ENCODE data around the gene TRIM8. TPM values are rescaled to one million over a fixed set of nuclear protein-coding genes. Genes with fewer than 3 reads are reported as not detected.

TRIM8 gene
- total RNA-seq, 2 experiments from 2014 or later: 18.8 to 20.0 TPM

GRCh38 chr10:102604439-102604841 lies 39.8 kb upstream of the TRIM8 start:
- no peak for DNase-seq
- intact Hi-C loops (cut with micrococcal nuclease): no loop called here
- Mint-ChIP-seq H3K4me3 (no peak overlapping the region), H3K27ac (no peak overlapping the region), H3K4me1 (ENCODE audit: low read depth) (peaks cover 9% of the 10 kb centered on the region), H3K27me3 (ENCODE audit: low read depth) (no peaks in the 10 kb centered on the region), H3K9me3 (no peaks in the 10 kb centered on the region), H3K36me3 (ENCODE audit: low read depth) (peaks cover 2% of the 10 kb centered on the region)
- CTCF ChIA-PET: interaction anchor here (1.2 to 2.0 kb wide), 2 partner anchors 21 to 104 kb away, joined by 3 to 7 read pairs; no protein-coding TSS in a partner anchor

GRCh38 chr10:102605712-102606111 lies 38.6 kb upstream of the TRIM8 start:
- Mint-ChIP-seq H3K4me3 (no peak overlapping the region), H3K4me1 (ENCODE audit: low read depth) (peaks cover 13% of the 10 kb centered on the region), H3K27me3 (ENCODE audit: low read depth) (no peaks in the 10 kb centered on the region), H3K9me3 (no peaks in the 10 kb centered on the region), H3K27ac (no peak overlapping the region), H3K36me3 (ENCODE audit: low read depth) (peaks cover 2% of the 10 kb centered on the region)
- DNase-seq: no peak
- CTCF ChIA-PET: interaction anchor here (0.8 to 2.0 kb wide), 3 partner anchors 10 to 105 kb away, joined by 3 to 7 read pairs (median 3); no protein-coding TSS in a partner anchor
- intact Hi-C loops (cut with micrococcal nuclease): no loop called here

GRCh38 chr10:102608487-102608886 lies 35.8 kb upstream of the TRIM8 start:
- Mint-ChIP-seq H3K27me3 (ENCODE audit: low read depth) (no peaks in the 10 kb centered on the region), H3K4me3 (no peak overlapping the region), H3K36me3 (ENCODE audit: low read depth) (peaks cover 2% of the 10 kb centered on the region), H3K27ac (no peak overlapping the region), H3K4me1 (ENCODE audit: low read depth) (peaks cover 38% of the 10 kb centered on the region), H3K9me3 (no peaks in the 10 kb centered on the region)
- CTCF ChIA-PET: interaction anchor here (1.2 kb wide), 1 partner anchor 25 kb away, joined by 3 read pairs; no protein-coding TSS in a partner anchor
- no peak for DNase-seq
- intact Hi-C loops (cut with micrococcal nuclease): no loop called here

- no peaks in the 10 kb centered on the region for H3K27me3 Mint-ChIP-seq (ENCODE audit: low read depth)
- H3K27ac Mint-ChIP-seq: no peak overlapping the region
- CTCF ChIA-PET: no interaction called here
- intact Hi-C loops (cut with micrococcal nuclease): no loop called here
- peaks cover 32% of the 10 kb centered on the region for H3K4me1 Mint-ChIP-seq (ENCODE audit: low read depth)
- DNase-seq: no peak
- no peaks in the 10 kb centered on the region for H3K36me3 Mint-ChIP-seq (ENCODE audit: low read depth)
- H3K9me3 Mint-ChIP-seq: no peaks in the 10 kb centered on the region
- H3K4me3 Mint-ChIP-seq: no peak overlapping the region
Observed at GRCh38 chr10:102610441-102610887, 33.8 kb upstream of the TRIM8 start.

DNA sequence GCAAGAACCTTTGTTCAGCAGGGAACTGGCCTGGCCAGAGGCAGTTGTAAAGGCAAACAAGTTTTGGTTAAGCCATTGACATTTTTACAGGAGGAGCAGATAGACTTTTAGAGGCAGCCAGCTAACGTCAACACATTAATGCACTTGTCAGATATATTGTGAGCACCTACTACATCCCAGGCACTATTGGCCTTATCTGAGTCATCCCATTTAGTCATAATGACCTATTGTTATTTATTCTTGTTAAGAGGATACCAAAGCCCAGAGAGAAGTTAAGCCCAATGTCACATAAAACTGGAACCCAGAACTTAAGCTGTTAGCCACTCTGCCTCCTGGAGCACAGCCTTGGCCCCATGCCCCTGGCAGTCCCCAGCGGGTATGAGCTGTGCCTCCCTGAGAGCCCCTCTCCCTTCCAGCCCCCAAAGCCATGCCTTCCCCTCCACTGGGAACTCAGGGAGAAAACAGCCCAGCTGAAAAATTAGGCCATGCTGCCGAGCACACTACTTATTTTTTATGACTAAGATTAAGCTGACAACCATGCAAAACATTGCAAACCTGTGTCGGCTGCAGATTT lies 32.7 kb upstream of the TRIM8 start:
- peaks cover under 1% of the 10 kb centered on the region for H3K36me3 Mint-ChIP-seq (ENCODE audit: low read depth)
- no peaks in the 10 kb centered on the region for H3K27me3 Mint-ChIP-seq (ENCODE audit: low read depth)
- no peaks in the 10 kb centered on the region for H3K9me3 Mint-ChIP-seq
- intact Hi-C loops (cut with micrococcal nuclease): loop anchor here (2.0 kb wide), 1 partner anchor 59 kb away; no protein-coding TSS in a partner anchor
- H3K4me1 Mint-ChIP-seq (ENCODE audit: low read depth): peaks cover 32% of the 10 kb centered on the region
- CTCF ChIA-PET: interaction anchor here (0.7 to 1.0 kb wide), 2 partner anchors 14 to 20 kb away, joined by 4 to 8 read pairs; no protein-coding TSS in a partner anchor
- H3K27ac Mint-ChIP-seq: no peak overlapping the region
- no peak for DNase-seq
- no peak overlapping the region for H3K4me3 Mint-ChIP-seq

DNA sequence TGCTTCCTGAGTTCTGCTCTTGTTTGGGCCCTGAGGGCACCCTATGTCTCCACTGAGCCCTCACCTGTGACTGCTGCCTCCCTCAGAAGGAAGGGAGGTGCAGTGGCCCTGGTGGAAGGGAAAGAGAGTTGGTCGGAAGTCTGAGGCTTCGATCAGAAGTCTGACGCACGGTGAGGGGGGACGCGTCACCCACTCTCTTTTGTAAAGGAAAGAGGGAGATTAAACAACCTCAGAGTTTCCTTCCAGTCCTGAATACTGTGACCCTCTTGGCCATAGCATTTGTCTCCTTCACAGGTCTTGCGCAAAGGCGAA lies 31.4 kb upstream of the TRIM8 start:
- no peak overlapping the region for H3K4me3 Mint-ChIP-seq
- intact Hi-C loops (cut with micrococcal nuclease): loop anchor here (2.0 kb wide), 1 partner anchor 58 kb away; no protein-coding TSS in a partner anchor
- peak; percentile 69 for DNase-seq
- H3K9me3 Mint-ChIP-seq: no peaks in the 10 kb centered on the region
- CTCF ChIA-PET: interaction anchor here (1.6 to 1.8 kb wide), 2 partner anchors 31 to 108 kb away, joined by 5 read pairs; partner anchors contain the start of genes SUFU and TRIM8
- no peaks in the 10 kb centered on the region for H3K27me3 Mint-ChIP-seq (ENCODE audit: low read depth)
- peaks cover 3% of the 10 kb centered on the region for H3K36me3 Mint-ChIP-seq (ENCODE audit: low read depth)
- peak overlapping the region; percentile 79 for H3K27ac Mint-ChIP-seq
- peaks cover 32% of the 10 kb centered on the region for H3K4me1 Mint-ChIP-seq (ENCODE audit: low read depth)

- no peak for DNase-seq
- H3K9me3 Mint-ChIP-seq: no peaks in the 10 kb centered on the region
- peaks cover 3% of the 10 kb centered on the region for H3K36me3 Mint-ChIP-seq (ENCODE audit: low read depth)
- H3K4me3 Mint-ChIP-seq: no peak overlapping the region
- intact Hi-C loops (cut with micrococcal nuclease): loop anchor here (2.0 kb wide), 1 partner anchor 58 kb away; no protein-coding TSS in a partner anchor
- no peaks in the 10 kb centered on the region for H3K27me3 Mint-ChIP-seq (ENCODE audit: low read depth)
- CTCF ChIA-PET: interaction anchor here (0.8 to 1.8 kb wide), 5 partner anchors 11 to 381 kb away, joined by 3 to 5 read pairs (median 3); partner anchors contain the start of genes SUFU and TRIM8
- peak overlapping the region; percentile 79 for H3K27ac Mint-ChIP-seq
- peaks cover 30% of the 10 kb centered on the region for H3K4me1 Mint-ChIP-seq (ENCODE audit: low read depth)
Observed at GRCh38 chr10:102613286-102613685, 31.0 kb upstream of the TRIM8 start.

- H3K9me3 Mint-ChIP-seq: no peaks in the 10 kb centered on the region
- no peak overlapping the region for H3K27ac Mint-ChIP-seq
- intact Hi-C loops (cut with micrococcal nuclease): loop anchor here (2.0 kb wide), 1 partner anchor 57 kb away; no protein-coding TSS in a partner anchor
- H3K4me3 Mint-ChIP-seq: no peak overlapping the region
- no peaks in the 10 kb centered on the region for H3K27me3 Mint-ChIP-seq (ENCODE audit: low read depth)
- H3K36me3 Mint-ChIP-seq (ENCODE audit: low read depth): peaks cover 3% of the 10 kb centered on the region
- DNase-seq: no peak
- H3K4me1 Mint-ChIP-seq (ENCODE audit: low read depth): peaks cover 29% of the 10 kb centered on the region
- CTCF ChIA-PET: interaction anchor here (0.8 to 2.1 kb wide), 7 partner anchors 12 to 382 kb away, joined by 3 to 6 read pairs (median 3); partner anchors contain the start of genes SUFU and TRIM8
Observed at GRCh38 chr10:102613785-102614184, 30.5 kb upstream of the TRIM8 start.

- peaks cover 3% of the 10 kb centered on the region for H3K36me3 Mint-ChIP-seq (ENCODE audit: low read depth)
- H3K9me3 Mint-ChIP-seq: no peaks in the 10 kb centered on the region
- H3K27ac Mint-ChIP-seq: no peak overlapping the region
- no peak for DNase-seq
- no peaks in the 10 kb centered on the region for H3K27me3 Mint-ChIP-seq (ENCODE audit: low read depth)
- H3K4me3 Mint-ChIP-seq: no peak overlapping the region
- intact Hi-C loops (cut with micrococcal nuclease): loop anchor here (1.0 kb wide), 1 partner anchor 30 kb away; no protein-coding TSS in a partner anchor
- peaks cover 29% of the 10 kb centered on the region for H3K4me1 Mint-ChIP-seq (ENCODE audit: low read depth)
- CTCF ChIA-PET: interaction anchor here (0.6 to 2.1 kb wide), 7 partner anchors 17 to 85 kb away, joined by 3 to 8 read pairs (median 3); no protein-coding TSS in a partner anchor
Observed at GRCh38 chr10:102614888-102615287, 29.4 kb upstream of the TRIM8 start.

GRCh38 chr10:102615361-102615760 lies 28.9 kb upstream of the TRIM8 start:
- Mint-ChIP-seq H3K9me3 (no peaks in the 10 kb centered on the region), H3K27me3 (ENCODE audit: low read depth) (no peaks in the 10 kb centered on the region), H3K36me3 (ENCODE audit: low read depth) (peaks cover 3% of the 10 kb centered on the region), H3K4me3 (no peak overlapping the region), H3K4me1 (ENCODE audit: low read depth) (peaks cover 29% of the 10 kb centered on the region), H3K27ac (no peak overlapping the region)
- peak; percentile 45 for DNase-seq
- intact Hi-C loops (cut with micrococcal nuclease): loop anchor here (1.0 kb wide), 1 partner anchor 30 kb away; no protein-coding TSS in a partner anchor
- CTCF ChIA-PET: interaction anchor here (0.7 to 2.1 kb wide), 6 partner anchors 16 to 85 kb away, joined by 3 to 6 read pairs (median 3); no protein-coding TSS in a partner anchor

- Mint-ChIP-seq H3K4me3 (no peak overlapping the region), H3K4me1 (ENCODE audit: low read depth) (peaks cover 20% of the 10 kb centered on the region), H3K36me3 (ENCODE audit: low read depth) (peaks cover 3% of the 10 kb centered on the region), H3K27me3 (ENCODE audit: low read depth) (no peaks in the 10 kb centered on the region), H3K9me3 (no peaks in the 10 kb centered on the region), H3K27ac (no peak overlapping the region)
- DNase-seq: no peak
- intact Hi-C loops (cut with micrococcal nuclease): no loop called here
- CTCF ChIA-PET: interaction anchor here (1.1 to 1.7 kb wide), 3 partner anchors 14 to 29 kb away, joined by 3 to 4 read pairs (median 3); no protein-coding TSS in a partner anchor
Observed at GRCh38 chr10:102616066-102616770, 28.1 kb upstream of the TRIM8 start.

- Mint-ChIP-seq H3K4me1 (ENCODE audit: low read depth) (peaks cover 12% of the 10 kb centered on the region), H3K4me3 (no peak overlapping the region), H3K9me3 (no peaks in the 10 kb centered on the region), H3K27ac (no peak overlapping the region), H3K36me3 (ENCODE audit: low read depth) (peaks cover 3% of the 10 kb centered on the region), H3K27me3 (ENCODE audit: low read depth) (no peaks in the 10 kb centered on the region)
- CTCF ChIA-PET: interaction anchor here (1.1 kb wide), 1 partner anchor 13 kb away, joined by 4 read pairs; no protein-coding TSS in a partner anchor
- DNase-seq: no peak
- intact Hi-C loops (cut with micrococcal nuclease): no loop called here
Observed at GRCh38 chr10:102617041-102617440, 27.2 kb upstream of the TRIM8 start.

Measured in activated naive CD4-positive, alpha-beta T cell treated with anti-CD3 and anti-CD28 coated beads for 36 hours (primary cell).